Esophagus squamous epithelium (tissue), 4 donors: ENCODE results near the gene DTNB.

ENCODE experiments used
- POLR2A ChIP-seq, 4 donors: fragments of 450-650 bp; IDR thresholded peaks; one replicate each; pipeline ENCODE4 v1.6.1; 2017; ENCODE audit warnings: antibody characterized with exemption in 4 of 4, mild to moderate bottlenecking in 4 of 4, moderate library complexity in 3 of 4
- TF ChIP-seq, protein P1 (sequence below), 6 experiments: fragments of 450-650 bp in 4 of 6; fragments of 200-600 bp in 2 of 6; sonication (generic) in 2 of 6; IDR thresholded peaks; one replicate each; pipeline ENCODE4 v1.5.1; 2016 to 2019; ENCODE audit warnings: antibody characterized with exemption in 6 of 6, mild to moderate bottlenecking in 4 of 6, moderate library complexity in 4 of 6

DNA sequence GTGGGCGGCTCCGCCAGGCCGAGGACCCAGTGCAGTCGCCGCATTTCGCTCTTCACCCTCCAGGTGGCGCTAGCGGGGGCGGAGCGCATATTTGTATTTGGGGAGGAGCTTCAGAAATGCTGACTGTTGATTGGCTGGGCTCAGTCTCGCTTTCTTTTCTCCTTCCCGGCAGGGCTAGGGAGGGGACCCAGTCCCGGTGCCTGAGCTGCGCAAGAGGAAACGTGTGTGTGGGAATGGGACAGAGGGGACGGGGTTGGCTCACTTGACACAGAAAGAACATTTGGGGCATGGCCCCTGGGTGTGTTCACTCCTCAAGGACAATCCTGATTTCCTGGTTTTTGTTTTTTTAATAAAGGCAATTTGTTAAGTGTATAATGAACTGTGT is 311.3 kb downstream of the DTNB start:
- TF ChIP-seq, protein P1, sequence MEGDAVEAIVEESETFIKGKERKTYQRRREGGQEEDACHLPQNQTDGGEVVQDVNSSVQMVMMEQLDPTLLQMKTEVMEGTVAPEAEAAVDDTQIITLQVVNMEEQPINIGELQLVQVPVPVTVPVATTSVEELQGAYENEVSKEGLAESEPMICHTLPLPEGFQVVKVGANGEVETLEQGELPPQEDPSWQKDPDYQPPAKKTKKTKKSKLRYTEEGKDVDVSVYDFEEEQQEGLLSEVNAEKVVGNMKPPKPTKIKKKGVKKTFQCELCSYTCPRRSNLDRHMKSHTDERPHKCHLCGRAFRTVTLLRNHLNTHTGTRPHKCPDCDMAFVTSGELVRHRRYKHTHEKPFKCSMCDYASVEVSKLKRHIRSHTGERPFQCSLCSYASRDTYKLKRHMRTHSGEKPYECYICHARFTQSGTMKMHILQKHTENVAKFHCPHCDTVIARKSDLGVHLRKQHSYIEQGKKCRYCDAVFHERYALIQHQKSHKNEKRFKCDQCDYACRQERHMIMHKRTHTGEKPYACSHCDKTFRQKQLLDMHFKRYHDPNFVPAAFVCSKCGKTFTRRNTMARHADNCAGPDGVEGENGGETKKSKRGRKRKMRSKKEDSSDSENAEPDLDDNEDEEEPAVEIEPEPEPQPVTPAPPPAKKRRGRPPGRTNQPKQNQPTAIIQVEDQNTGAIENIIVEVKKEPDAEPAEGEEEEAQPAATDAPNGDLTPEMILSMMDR (IDR thresholded peaks at IDR 0.05), result peak; percentile 94 to 99 (median 96)
- TF ChIP-seq POLR2A (IDR thresholded peaks at IDR 0.05), result peak in 3 of 4 donors; percentile 47 to 80 (median 51)
